K562 (cell line): ENCODE measurements around the gene HOXB5. TPM values are rescaled to one million over a fixed set of nuclear protein-coding genes. Genes with fewer than 3 reads are reported as not detected.

Experiments used
- CHD4 ChIP-seq: fragments of 200-600 bp; sonication (generic); IDR thresholded peaks from 3 replicates; pipeline ENCODE4 v1.6.1; 2012; ENCODE audit warnings: low read depth, mild to moderate bottlenecking, mixed read lengths, low read length, inconsistent platforms; ENCODE audit not compliant: insufficient read depth, insufficient replicate concordance, poor library complexity, severe bottlenecking
- CHD7 ChIP-seq: fragments of 200-600 bp; sonication (generic); IDR thresholded peaks from one replicate; pipeline ENCODE4 v1.6.1; 2012; ENCODE audit warnings: mild to moderate bottlenecking, low read depth, low read length, inconsistent platforms
- COPS2 ChIP-seq: fragments of 450-650 bp; conservative IDR thresholded peaks from 2 replicates; pipeline ENCODE4 v1.6.1; 2016; ENCODE audit warnings: mild to moderate bottlenecking, moderate library complexity
- E2F3 ChIP-seq: fragments of 250-450 bp; sonication (Bioruptor Pico); IDR thresholded peaks from 2 replicates; pipeline ENCODE4 v1.4.0; 2020; ENCODE audit warnings: mild to moderate bottlenecking
- HDAC8 ChIP-seq: fragments of 450-650 bp; IDR thresholded peaks from 2 replicates; pipeline ENCODE4 v1.6.1; 2016; ENCODE audit warnings: mild to moderate bottlenecking, missing genetic modification characterization, moderate library complexity, missing compliant biosample characterization
- NCOA4 ChIP-seq: fragments of 450-650 bp; IDR thresholded peaks from 2 replicates; pipeline ENCODE4 v1.6.1; 2018; ENCODE audit warnings: mild to moderate bottlenecking; ENCODE audit not compliant: partially characterized antibody
- POLR2B ChIP-seq: fragments of 450-650 bp; IDR thresholded peaks from 2 replicates; pipeline ENCODE4 v1.6.1; 2018; ENCODE audit warnings: low read depth; ENCODE audit not compliant: partially characterized antibody
- ZBTB33 ChIP-seq: sonication (generic); formaldehyde crosslinking; IDR thresholded peaks from 2 replicates; pipeline ENCODE4 v1.8.1; 2023; ENCODE audit warnings: mild to moderate bottlenecking, missing genetic modification reagents
- ZBTB9 ChIP-seq: fragments of 450-650 bp; formaldehyde crosslinking; IDR thresholded peaks from 2 replicates; pipeline ENCODE4 v1.4.0; 2020; ENCODE audit warnings: mild to moderate bottlenecking, moderate library complexity
- polyA plus RNA-seq, 8 experiments: library from polyadenylated mRNA; depleted of rRNA in 4 of 8; stranded (reverse) in 5 of 8; unstranded in 3 of 8; fragments of >200 nt; fragmentation: Nextera tagmentation in 2 of 8; fragmentation: Illumina TruSeq in 1 of 8; extraction: Ambion mirVana in 2 of 8; extraction: Trizol in 1 of 8; gene quantifications; 2 replicates each; pipeline versions ENCODE4 v1.2.1 to v1.2.3, GENCODE V29; 2011 to 2014; ENCODE audit warnings: inconsistent platforms in 1 of 8, missing spikeins in 1 of 8
- total RNA-seq, 7 experiments: library from RNA; depleted of rRNA in 6 of 7; stranded (reverse); fragments of >200 nt in 6 of 7; fragmentation: Illumina TruSeq in 2 of 7; extraction: Trizol in 2 of 7; gene quantifications; 2 replicates each; pipeline versions ENCODE4 v1.2.1 to v1.2.3, GENCODE V29; 2011 to 2021; ENCODE audit warnings: low replicate concordance in 1 of 7

Gene HOXB5
- total and polyA plus RNA-seq, 9 of the 15 experiments (the other 6 are each of a cell fraction or from before 2014, with no cell fraction given), result 0.24 to 2.7 (median 0.65) TPM

- TF ChIP-seq CHD7 (no peak), ZBTB33 (CRISPR knock-in tag) (no peak), POLR2B (no peak), ZBTB9 (CRISPR knock-in tag) (peak; percentile 29; the same call in 1 of the 2 replicates), HDAC8 (tag) (no peak), E2F3 (no peak), CHD4 (no peak), COPS2 (no peak), NCOA4 (peak; percentile 24)
These were observed 34.3 kb upstream of the HOXB5 start (continued) for GRCh38 chr17:48627623-48628521.
